ENCODE data around the gene ALG1L2. TPM values are rescaled to one million over a fixed set of nuclear protein-coding genes. Genes with fewer than 3 reads are reported as not detected.
"Not testable (repeated sequence)": the region's sequence is repeated elsewhere in the genome, so short reads cannot be mapped to it uniquely, and the experiment has no call there.

The ALG1L2 gene
- polyA plus RNA-seq, 2 of the 4 experiments (the other 2 are of a cell fraction): not detected

DNA sequence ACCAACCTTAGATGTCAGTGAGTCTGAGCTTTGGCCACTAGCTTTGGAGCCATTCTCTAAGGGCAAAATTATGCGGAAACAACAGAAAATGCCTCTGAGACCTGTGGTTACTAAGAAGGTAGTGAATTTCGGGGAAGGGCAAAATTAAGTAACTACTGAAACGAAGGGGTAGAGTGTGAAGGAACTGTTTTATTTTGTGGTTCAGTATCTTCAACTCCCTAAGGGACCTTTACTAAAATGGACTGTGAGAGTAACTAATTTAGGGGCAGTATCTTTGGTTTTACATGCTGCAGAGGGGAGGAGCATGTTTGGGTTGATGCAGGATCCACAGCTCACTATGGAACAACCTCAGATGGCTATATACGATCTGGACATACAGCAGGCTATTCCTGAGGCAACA is 8.0 kb upstream of the ALG1L2 start:
- ChIA-PET CTCF (no interaction called here), POLR2A (no interaction called here)
- TF ChIP-seq CHD2 (IDR thresholded peaks at IDR 0.05; ENCODE audit: low read length, partially characterized antibody) (no peak), KDM5A (IDR thresholded peaks at IDR 0.05) (no peak), MAFK (IDR thresholded peaks at IDR 0.05; ENCODE audit: partially characterized antibody) (no peak), HEYL (CRISPR knock-in tag; IDR thresholded peaks at IDR 0.05) (no peak), ZFP36 (IDR thresholded peaks at IDR 0.05; ENCODE audit: borderline replicate concordance, partially characterized antibody) (no peak), MAZ (IDR thresholded peaks at IDR 0.05; ENCODE audit: borderline replicate concordance, low read depth, low read length) (no peak), CEBPB (IDR thresholded peaks at IDR 0.05) (no peak), E2F6 (IDR thresholded peaks at IDR 0.05; ENCODE audit: borderline replicate concordance, low read depth) (no peak), FOSL2 (IDR thresholded peaks at IDR 0.05) (no peak), FOSL2 (CRISPR knock-in tag; IDR thresholded peaks at IDR 0.05) (no peak), RCOR1 (IDR thresholded peaks at IDR 0.05; ENCODE audit: low read depth, low read length) (no peak), CHD4 (IDR thresholded peaks at IDR 0.05; ENCODE audit: borderline replicate concordance) (no peak), HDAC2 (IDR thresholded peaks at IDR 0.05) (no peak), SREBF2 (IDR thresholded peaks at IDR 0.05) (no peak)
- TF ChIP-seq, protein P1, sequence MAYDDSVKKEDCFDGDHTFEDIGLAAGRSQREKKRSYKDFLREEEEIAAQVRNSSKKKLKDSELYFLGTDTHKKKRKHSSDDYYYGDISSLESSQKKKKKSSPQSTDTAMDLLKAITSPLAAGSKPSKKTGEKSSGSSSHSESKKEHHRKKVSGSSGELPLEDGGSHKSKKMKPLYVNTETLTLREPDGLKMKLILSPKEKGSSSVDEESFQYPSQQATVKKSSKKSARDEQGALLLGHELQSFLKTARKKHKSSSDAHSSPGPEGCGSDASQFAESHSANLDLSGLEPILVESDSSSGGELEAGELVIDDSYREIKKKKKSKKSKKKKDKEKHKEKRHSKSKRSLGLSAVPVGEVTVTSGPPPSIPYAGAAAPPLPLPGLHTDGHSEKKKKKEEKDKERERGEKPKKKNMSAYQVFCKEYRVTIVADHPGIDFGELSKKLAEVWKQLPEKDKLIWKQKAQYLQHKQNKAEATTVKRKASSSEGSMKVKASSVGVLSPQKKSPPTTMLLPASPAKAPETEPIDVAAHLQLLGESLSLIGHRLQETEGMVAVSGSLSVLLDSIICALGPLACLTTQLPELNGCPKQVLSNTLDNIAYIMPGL (CRISPR knock-in tag; IDR thresholded peaks at IDR 0.05; ENCODE audit: borderline replicate concordance): no peak
- WGBS (ENCODE audit: missing lambda C conversion rate): no CpG with 5 or more reads among the region's 4 CpGs
- DNase-seq (ENCODE audit: low read depth in 1 of 2, low spot score in 1 of 2) (no peak), ATAC-seq (no peak), FAIRE-seq (no peak)
- Histone ChIP-seq H3K4me2 (no peak overlapping the region), H3K4me3 (no peak overlapping the region), H3K9me3 (no peaks in the 10 kb centered on the region), H3K4me1 (no peaks in the 10 kb centered on the region), H3K27ac (no peak overlapping the region)

DNA sequence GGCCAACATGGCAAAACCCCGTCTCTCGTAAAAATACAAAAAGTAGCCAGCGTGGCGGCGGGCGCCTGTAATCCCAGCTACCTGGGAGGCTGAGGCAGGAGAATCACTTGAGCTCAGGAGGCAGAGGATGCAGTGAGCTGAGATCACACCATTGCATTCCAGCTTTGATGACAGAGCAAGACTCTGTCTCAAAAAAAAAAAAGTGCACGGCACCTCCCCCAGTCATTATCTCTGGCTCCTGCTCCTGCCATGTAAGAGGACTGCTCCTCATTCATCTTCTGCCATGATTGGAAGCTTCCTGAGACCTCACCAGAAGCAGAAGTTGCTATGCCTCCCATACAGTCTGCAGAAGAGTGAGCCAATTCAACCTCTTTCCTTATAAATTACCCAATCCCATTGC is 4.0 kb upstream of the ALG1L2 start:
- no peaks in the 10 kb centered on the region for H3K9me3 ChIP-seq
- H3K4me2 ChIP-seq: no peak overlapping the region
- H3K4me1 ChIP-seq: no peaks in the 10 kb centered on the region
- CTCF ChIA-PET: no interaction called here
- no CpG with 5 or more reads among the region's 7 CpGs for WGBS (ENCODE audit: missing lambda C conversion rate)
- POLR2A ChIA-PET: no interaction called here
- FAIRE-seq (no peak), ATAC-seq (no peak), DNase-seq (ENCODE audit: low read depth in 1 of 2, low spot score in 1 of 2) (no peak)
- H3K4me3 ChIP-seq: no peak overlapping the region
- TF ChIP-seq RCOR1 (IDR thresholded peaks at IDR 0.05; ENCODE audit: low read depth, low read length) (no peak), HDAC2 (IDR thresholded peaks at IDR 0.05) (no peak), PHF8 (IDR thresholded peaks at IDR 0.05; ENCODE audit: borderline replicate concordance, low read depth) (no peak), E2F6 (IDR thresholded peaks at IDR 0.05; ENCODE audit: borderline replicate concordance, low read depth) (no peak)
- no peak overlapping the region for H3K27ac ChIP-seq

- ATAC-seq; H3K4me1 ChIP-seq; H3K4me2 ChIP-seq; H3K4me3 ChIP-seq; POLR2A ChIA-PET; CTCF ChIA-PET; H3K27ac ChIP-seq; H3K9me3 ChIP-seq; DNase-seq (ENCODE audit: low read depth in 1 of 2, low spot score in 1 of 2); FAIRE-seq: not testable (repeated sequence)
- 100% methylated on average over 2 of the region's 7 CpGs for WGBS (ENCODE audit: missing lambda C conversion rate)
Observed at GRCh38 chr3:130083363-130084090, 1.9 kb downstream of the ALG1L2 start.

DNA sequence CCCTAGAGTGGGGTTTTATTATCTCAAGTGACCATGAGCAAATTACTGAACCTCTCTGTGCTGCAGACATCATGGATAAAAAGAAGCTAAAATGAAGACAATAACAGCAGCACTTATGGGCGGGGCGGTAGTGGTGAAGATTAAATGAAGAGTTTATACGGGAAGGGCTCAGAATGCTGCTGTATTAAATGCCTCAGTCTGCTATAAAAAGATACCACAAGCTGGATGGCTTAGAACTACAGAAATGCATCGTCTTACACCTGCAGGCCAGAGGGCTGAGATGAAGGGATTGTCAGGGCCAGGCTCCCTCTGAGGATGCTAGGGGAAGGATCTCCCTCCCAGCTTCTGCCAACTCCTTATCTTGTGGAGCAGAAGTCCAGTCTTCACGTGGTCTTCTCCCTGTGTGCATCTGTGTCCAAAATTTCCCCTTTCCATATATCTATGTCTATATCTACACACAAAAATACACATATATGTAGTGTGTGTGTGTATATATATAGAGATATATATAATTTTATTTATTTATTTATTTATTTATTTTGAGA is 2.9 kb downstream of the ALG1L2 start:
- ATAC-seq (no peak), DNase-seq (ENCODE audit: low read depth in 1 of 2, low spot score in 1 of 2) (no peak), FAIRE-seq (no peak)
- POLR2A ChIA-PET: no interaction called here
- H3K4me2 ChIP-seq: no peak overlapping the region
- no peaks in the 10 kb centered on the region for H3K9me3 ChIP-seq
- CTCF ChIA-PET: no interaction called here
- H3K4me3 ChIP-seq: no peak overlapping the region
- no peak overlapping the region for H3K27ac ChIP-seq
- WGBS (ENCODE audit: missing lambda C conversion rate): no CpG with 5 or more reads among the region's 5 CpGs
- H3K4me1 ChIP-seq: no peaks in the 10 kb centered on the region
- TF ChIP-seq, protein P2, sequence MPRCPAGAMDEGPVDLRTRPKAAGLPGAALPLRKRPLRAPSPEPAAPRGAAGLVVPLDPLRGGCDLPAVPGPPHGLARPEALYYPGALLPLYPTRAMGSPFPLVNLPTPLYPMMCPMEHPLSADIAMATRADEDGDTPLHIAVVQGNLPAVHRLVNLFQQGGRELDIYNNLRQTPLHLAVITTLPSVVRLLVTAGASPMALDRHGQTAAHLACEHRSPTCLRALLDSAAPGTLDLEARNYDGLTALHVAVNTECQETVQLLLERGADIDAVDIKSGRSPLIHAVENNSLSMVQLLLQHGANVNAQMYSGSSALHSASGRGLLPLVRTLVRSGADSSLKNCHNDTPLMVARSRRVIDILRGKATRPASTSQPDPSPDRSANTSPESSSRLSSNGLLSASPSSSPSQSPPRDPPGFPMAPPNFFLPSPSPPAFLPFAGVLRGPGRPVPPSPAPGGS (IDR thresholded peaks at IDR 0.05): no peak
- TF ChIP-seq GATA3 (IDR thresholded peaks at IDR 0.05; ENCODE audit: borderline replicate concordance): no peak
- TF ChIP-seq ELK1 (IDR thresholded peaks at IDR 0.05; ENCODE audit: low read depth, low read length): no peak
- TF ChIP-seq, protein P3, sequence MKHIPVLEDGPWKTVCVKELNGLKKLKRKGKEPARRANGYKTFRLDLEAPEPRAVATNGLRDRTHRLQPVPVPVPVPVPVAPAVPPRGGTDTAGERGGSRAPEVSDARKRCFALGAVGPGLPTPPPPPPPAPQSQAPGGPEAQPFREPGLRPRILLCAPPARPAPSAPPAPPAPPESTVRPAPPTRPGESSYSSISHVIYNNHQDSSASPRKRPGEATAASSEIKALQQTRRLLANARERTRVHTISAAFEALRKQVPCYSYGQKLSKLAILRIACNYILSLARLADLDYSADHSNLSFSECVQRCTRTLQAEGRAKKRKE (CRISPR knock-in tag; IDR thresholded peaks at IDR 0.05; ENCODE audit: low read depth): no peak
- TF ChIP-seq RAD21 (conservative IDR thresholded peaks at IDR 0.05 in 1 of 2, IDR thresholded peaks at IDR 0.05 in 1 of 2): no peak
- TF ChIP-seq RFX5 (IDR thresholded peaks at IDR 0.05): no peak
- TF ChIP-seq RARB (CRISPR knock-in tag; IDR thresholded peaks at IDR 0.05): no peak
- TF ChIP-seq RCOR1 (IDR thresholded peaks at IDR 0.05; ENCODE audit: low read depth, low read length): no peak
- no peak for TF ChIP-seq EP300 (IDR thresholded peaks at IDR 0.05)
